CD4-positive, alpha-beta T cell treated with Interleukin-6 for 4 hours (primary cell): ENCODE measurements around the gene PDRG1.
"Not testable (repeated sequence)": the region's sequence is repeated elsewhere in the genome, so short reads cannot be mapped to it uniquely, and the experiment has no call there.

Source experiments
- DNase-seq: peaks from one replicate; pipeline ENCODE4 v3.0.0-alpha.2; 2020; ENCODE audit warnings: mixed read lengths

The PDRG1 gene

DNA sequence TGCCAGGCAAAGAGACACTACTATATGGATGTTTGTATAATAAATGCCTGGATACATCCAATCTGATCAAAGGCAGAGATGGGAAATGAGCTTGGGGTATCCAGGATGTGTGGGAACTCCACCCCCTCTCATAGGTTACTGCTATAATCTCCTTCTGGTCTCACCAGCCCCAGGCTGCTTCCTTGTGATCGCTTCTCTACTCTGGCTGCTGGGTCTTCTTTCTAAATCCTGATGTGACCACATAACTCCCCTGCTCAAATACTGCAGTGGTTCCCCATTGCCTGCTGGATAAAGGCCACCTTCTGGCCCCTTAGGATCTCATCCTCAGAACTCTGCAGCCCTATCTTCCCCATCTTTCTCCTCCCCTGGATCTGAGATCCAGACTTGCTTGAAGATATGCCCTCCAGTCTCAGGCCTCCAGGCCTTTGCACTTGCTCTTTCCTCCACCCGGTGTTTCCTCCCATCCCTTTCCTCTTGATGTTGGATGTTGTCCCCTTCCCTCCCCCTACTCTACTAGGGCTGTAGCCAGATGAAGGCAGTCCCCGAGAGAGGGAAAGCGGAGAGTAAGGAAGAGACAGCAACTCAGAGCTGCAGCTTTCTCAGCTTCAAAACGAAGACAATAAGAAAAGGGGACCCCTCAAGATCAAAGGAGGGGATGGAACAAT lies 15.3 kb upstream of the PDRG1 start:
- DNase-seq = no peak

DNA sequence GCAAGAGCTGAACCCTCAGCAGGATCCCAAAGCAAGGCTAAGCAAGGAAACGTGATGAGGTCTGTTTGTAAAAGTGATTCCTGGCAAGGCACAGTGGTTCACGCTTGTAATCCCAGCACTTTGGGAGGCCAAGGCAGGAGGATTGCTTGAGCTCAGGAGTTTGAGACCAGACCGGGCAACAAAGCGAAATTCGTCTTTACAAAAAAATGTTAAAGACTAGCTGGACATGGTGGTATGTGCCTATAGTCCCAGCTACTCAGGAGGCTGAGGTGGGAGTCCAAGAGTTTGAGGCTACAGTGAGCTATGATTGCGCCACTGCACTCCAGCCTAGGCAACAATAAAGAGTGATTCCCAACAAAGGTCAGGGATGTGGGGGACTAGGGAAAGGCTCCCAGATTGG lies 12.0 kb upstream of the PDRG1 start:
- no peak for DNase-seq

GRCh38 chr20:31962761-31963160 lies 10.9 kb upstream of the PDRG1 start:
- no peak for DNase-seq

- no peak for DNase-seq
These were observed 5.0 kb upstream of the PDRG1 start for GRCh38 chr20:31956556-31957526.

GRCh38 chr20:31954500-31954899 lies 2.7 kb upstream of the PDRG1 start:
- DNase-seq = no peak

GRCh38 chr20:31953556-31954148 lies 1.8 kb upstream of the PDRG1 start:
- DNase-seq = no peak

- DNase-seq = no peak
These were observed 680 bp downstream of the PDRG1 start for GRCh38 chr20:31951203-31951529.

DNA sequence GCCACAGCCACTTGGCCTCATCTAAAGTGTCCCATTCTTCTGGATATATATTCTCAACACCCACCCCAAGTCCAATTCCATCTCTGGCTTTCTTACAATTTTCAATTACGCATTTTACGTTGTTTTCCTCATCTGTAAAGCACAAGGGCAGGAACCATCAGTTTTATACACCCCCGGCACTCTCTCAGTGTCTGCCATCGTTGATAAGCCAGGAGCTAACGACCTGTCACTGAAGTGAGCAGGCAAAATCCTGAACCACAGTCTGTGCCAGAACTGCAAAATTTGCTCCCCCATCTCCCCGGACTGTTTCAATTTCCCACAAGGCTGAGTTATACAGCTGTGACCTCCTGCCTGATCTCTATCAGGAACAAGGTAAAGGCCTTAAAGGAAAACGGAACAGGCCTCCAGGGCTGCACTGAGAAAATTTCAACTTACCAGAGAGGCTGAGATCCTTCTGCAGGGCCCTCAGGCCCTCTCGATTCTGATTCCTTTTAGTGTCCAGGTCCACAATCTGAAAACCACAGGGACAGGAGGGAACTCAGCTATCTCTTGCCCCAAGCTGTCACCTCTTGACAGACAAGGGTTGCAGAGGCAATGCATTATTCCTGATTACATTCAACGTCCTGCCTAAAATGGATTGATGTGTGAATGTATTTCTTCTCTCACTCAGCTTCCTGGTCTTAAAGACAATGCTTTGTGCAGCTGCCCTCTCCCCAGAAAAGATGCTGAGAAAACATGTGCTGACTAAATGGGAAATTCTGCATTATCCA lies 1.8 kb downstream of the PDRG1 start:
- no peak for DNase-seq

- no peak for DNase-seq
These were observed 3.8 kb downstream of the PDRG1 start for GRCh38 chr20:31948008-31948407.

DNA sequence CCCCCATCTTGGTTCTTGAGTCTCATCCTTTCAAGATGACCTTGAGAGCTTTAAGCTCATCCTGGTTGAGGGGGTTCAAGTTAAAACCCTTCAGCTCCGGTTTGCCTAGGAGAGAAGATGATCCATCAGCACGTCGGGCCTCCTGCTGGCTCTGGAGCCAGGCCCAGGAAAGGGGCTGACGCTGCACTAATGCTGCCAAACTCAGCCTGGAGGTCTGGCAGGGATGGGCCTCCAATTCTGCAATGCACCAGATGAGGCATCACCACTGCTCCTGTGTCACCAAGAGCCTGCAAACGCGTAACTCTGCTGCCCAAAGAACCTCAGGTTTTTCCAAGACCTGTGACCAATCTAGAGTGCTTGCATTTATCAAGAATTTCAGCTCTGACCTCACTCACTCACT lies 6.1 kb downstream of the PDRG1 start:
- DNase-seq = no peak

- no peak for DNase-seq
These were observed 6.5 kb downstream of the PDRG1 start for GRCh38 chr20:31945319-31945718.

GRCh38 chr20:31943052-31943471 lies 8.8 kb downstream of the PDRG1 start:
- no peak for DNase-seq

DNA sequence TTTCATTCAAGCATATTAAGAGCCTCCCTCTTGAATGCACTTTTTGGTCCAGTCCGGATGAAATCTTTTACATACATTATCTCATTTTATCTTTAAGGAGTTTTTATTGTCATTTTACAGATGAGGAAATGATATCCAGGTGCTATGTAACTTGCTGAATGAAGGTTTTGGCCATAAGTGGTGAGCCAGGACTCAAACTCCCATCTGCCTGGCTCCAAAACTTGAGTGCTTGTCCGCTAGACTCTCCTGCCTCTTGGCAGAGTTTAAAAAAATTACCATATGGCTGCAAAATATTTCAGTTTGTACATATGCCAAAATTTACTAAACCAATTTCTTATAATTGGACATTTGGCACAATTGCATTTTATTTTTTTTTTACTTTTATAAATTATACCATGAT lies 12.2 kb downstream of the PDRG1 start:
- no peak for DNase-seq

GRCh38 chr20:31937820-31938219 lies 14.0 kb downstream of the PDRG1 start:
- no peak for DNase-seq

- no peak for DNase-seq
These were observed 15.4 kb downstream of the PDRG1 start for GRCh38 chr20:31936420-31936819.

DNA sequence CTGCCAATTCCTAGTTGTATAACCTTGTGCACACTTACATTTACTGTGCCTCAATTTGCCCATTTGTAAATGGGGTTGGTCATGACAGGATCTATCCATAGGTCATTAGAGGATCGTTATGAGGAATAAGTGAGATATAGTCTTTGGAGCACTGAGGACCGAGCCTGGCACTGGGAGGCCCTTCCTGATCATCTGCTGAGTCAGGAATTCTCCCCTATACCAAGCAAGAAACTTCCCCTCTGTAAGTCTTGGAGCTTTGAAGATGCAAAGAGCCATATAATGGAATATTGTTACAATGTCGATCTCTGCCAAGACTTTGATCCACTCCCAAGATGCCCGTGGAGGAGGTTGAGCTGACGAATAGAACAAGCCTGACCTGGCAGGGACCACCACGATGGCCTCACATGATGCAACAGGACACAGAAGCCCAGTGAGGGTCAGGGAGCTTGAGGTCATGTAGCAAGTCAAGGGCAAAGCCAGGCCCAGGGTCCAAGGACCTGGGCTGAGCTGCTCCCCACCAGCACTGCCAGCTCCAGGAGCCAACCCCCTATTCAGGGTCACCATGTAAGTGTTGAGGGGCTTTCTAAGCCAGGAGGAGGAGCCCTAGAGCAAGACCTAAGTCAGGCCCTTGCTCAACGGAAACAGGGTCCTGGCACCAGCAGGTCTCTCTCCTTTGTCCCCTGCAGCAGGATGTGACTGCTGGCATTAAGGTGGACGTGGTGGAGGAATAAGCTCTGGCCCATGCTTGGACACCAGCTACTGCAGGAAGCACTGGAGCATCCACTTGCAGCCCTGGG lies 16.7 kb downstream of the PDRG1 start:
- no peak for DNase-seq

GRCh38 chr20:31934491-31934890 lies 17.4 kb downstream of the PDRG1 start:
- DNase-seq = no peak

- no peak for DNase-seq
These were observed 18.1 kb downstream of the PDRG1 start for GRCh38 chr20:31933698-31934097.

- no peak for DNase-seq
These were observed 21.1 kb downstream of the PDRG1 start for GRCh38 chr20:31930779-31931178.

DNA sequence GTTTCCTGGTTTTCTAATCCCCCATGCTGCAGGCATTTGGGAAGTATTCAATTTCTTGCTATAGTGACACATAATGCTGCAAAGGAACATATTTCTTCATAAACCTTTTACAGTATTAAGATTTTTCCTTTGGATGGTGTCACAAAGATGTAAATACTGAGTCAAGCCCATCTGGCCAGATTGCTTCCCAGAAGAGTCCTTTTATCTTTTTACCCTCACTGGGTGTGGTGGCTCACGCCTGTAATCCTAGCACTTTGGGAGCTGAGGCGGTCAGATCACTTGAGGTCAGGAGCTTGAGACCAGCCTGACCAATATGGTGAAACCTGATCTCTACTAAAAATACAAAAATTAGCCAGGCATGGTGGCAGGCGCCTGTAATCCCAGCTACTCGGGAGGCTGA lies 22.2 kb downstream of the PDRG1 start:
- DNase-seq = not testable (repeated sequence)

- no peak for DNase-seq
These were observed 24.2 kb downstream of the PDRG1 start for GRCh38 chr20:31927627-31928159.

- DNase-seq = no peak
These were observed 25.4 kb downstream of the PDRG1 start for GRCh38 chr20:31926493-31926892.
